ENCODE data around the gene GPC6.

Gene GPC6

GRCh38 chr13:93621966-93622365 lies 395.4 kb downstream of the GPC6 start:
- TF ChIP-seq CTCF (conservative IDR thresholded peaks at IDR 0.05; ENCODE audit: low read depth, low read length): no peak
- no peak for DNase-seq (ENCODE audit: low read depth)
- H3K4me3 ChIP-seq (ENCODE audit: low read length): no peak overlapping the region

GRCh38 chr13:93624311-93624777 lies 397.7 kb downstream of the GPC6 start:
- TF ChIP-seq CTCF (conservative IDR thresholded peaks at IDR 0.05; ENCODE audit: low read depth, low read length): no peak
- no peak overlapping the region for H3K4me3 ChIP-seq (ENCODE audit: low read length)
- peak; percentile 11 for DNase-seq (ENCODE audit: low read depth)

GRCh38 chr13:93625536-93625935 lies 398.9 kb downstream of the GPC6 start:
- TF ChIP-seq CTCF (conservative IDR thresholded peaks at IDR 0.05; ENCODE audit: low read depth, low read length): no peak
- H3K4me3 ChIP-seq (ENCODE audit: low read length): no peak overlapping the region
- DNase-seq (ENCODE audit: low read depth): no peak

GRCh38 chr13:93628136-93628797 lies 401.7 kb downstream of the GPC6 start:
- no peak for TF ChIP-seq CTCF (conservative IDR thresholded peaks at IDR 0.05; ENCODE audit: low read depth, low read length)

GRCh38 chr13:93635616-93636032 lies 409.0 kb downstream of the GPC6 start:
- no peak for TF ChIP-seq CTCF (conservative IDR thresholded peaks at IDR 0.05; ENCODE audit: low read depth, low read length)
- no peak for DNase-seq (ENCODE audit: low read depth)
- no peak overlapping the region for H3K4me3 ChIP-seq (ENCODE audit: low read length)

More at GRCh38 chr13:93628136-93628797, 401.7 kb downstream of the GPC6 start:
- no peak overlapping the region for H3K4me3 ChIP-seq (ENCODE audit: low read length)
- DNase-seq (ENCODE audit: low read depth): no peak

- no peak for TF ChIP-seq CTCF (conservative IDR thresholded peaks at IDR 0.05; ENCODE audit: low read depth, low read length)
- H3K4me3 ChIP-seq (ENCODE audit: low read length): no peak overlapping the region
- DNase-seq (ENCODE audit: low read depth): no peak
Measured at GRCh38 chr13:93637852-93638251, 411.2 kb downstream of the GPC6 start.

GRCh38 chr13:93640452-93640851 lies 413.8 kb downstream of the GPC6 start:
- H3K4me3 ChIP-seq (ENCODE audit: low read length): no peak overlapping the region
- DNase-seq (ENCODE audit: low read depth): no peak
- no peak for TF ChIP-seq CTCF (conservative IDR thresholded peaks at IDR 0.05; ENCODE audit: low read depth, low read length)
